ENCODE measurements around the gene RBFOX1.
A peak's percentile ranks its signal among the peaks of the same experiment; 100 is the strongest.
"Not testable (repeated sequence)": the region's sequence is repeated elsewhere in the genome, so short reads cannot be mapped to it uniquely, and the experiment has no call there.

The RBFOX1 gene

DNA sequence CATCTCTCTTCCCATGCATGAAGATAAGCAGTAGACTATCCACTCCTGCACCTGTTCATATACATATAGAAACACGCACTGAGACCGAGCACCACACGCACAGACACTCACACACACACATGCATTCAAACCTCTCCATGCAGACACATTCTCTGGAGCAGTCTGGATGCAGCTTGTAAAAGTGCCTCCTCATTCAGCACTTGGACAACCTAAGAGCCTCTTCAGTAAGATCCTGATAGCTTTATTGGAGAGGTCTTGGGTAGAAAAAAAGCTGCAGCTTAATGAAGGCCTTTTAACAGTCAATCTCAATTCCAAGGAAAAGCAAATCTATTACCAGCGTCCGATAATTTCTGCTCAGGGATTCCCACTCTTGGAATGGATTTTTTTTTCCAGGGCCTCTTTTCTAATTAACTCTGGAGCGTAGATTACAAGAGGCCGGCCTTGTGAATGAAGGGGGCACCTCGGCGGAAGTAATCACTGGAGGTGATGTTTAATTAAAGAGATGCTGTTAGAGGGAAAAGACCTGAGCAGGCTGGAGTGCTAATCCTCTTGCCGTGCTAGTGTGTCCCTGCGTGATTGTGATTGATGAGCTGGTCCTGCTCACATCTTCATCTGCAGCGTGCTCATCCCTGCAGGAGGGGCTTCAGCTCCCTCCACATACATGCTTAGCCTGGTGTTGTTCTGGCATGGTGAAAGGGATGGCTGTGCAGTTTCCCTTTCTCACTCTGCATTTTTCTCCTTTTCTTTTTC, 155.1 kb downstream of the RBFOX1 start:
- DNase-seq, result peak; percentile 29

DNA sequence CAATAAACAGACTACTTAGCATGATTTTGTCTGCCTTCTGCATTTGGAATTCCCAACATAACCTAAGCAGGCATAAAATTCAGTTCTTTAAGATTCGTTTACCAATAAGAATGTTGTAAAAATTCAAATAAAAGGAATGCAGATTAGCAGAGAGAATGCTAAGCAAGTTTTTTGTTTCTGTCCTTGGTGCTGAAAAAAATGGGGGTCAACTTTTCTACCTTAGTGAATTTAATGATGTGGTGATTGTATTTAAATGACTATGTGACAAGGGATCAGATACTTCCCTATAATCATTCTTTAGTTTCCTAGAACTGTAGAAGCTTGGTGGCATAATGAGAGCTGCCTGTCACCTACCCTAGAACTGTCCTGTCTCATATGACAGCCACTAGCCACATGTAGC, 159.5 kb downstream of the RBFOX1 start:
- no peak for DNase-seq

DNA sequence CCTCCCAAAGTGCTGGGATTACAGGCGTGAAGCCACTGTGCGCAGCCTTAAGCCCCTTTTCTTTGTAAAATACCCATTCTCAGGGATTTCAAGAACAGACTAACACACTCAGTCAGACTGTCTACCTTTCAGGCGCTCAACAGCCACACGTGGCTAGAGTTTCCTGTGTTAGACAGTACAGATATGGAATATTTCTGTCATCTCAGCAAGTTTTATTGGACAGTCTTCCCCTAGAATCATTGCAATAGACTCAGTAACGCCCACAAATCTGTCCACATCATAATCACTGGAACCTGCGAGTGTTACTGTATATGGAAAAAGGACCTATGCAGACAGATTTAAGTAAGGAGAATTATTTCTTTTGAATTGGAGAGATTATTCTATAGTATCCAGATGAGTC, 160.5 kb downstream of the RBFOX1 start:
- no peak for DNase-seq

GRCh38 chr16:7497691-7498090, 165.0 kb downstream of the RBFOX1 start:
- DNase-seq, result no peak

DNA sequence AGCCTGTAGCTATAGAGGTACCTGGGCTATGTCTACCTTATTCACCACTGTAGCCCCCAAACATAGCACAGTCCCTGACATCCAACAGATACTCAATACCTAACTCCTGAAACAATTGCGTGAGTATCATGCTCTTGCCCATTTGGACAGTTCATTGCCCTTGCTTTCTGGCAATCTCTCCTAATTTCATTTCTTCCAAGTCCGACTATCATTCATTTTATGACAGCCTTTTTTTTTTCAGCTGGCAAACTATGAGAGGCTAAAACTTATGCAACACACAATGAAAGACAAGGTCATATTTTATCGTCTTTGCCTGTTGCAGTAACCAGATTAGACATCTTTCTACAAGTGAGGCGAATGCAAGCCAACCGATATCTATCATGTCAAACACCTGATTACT, 169.2 kb downstream of the RBFOX1 start:
- DNase-seq, result no peak

DNA sequence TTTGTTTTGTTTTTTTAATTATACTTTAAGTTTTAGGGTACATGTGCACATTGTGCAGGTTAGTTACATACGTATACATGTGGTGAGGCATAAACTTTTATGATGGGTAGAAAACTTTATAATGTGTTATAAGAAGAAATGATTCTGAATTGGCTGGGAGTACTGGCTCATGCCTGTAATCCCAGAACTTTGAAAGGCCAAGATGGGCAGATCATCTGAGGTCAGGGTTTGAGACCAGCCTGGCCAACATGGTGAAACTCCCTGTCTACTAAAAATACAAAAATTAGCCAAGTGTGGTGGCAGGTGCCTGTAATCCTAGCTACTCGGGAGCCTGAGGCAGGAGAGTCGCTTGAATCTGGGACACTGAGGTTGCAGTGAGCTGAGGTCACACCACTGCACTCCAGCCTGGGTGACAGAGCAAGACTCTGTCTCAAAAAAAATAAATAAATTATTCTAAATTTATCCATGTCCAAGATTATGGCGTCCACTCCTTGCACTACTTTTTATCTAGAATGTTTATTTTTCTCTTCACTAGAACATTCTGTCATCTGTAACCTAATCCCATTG, 170.0 kb downstream of the RBFOX1 start:
- DNase-seq, result not testable (repeated sequence)

GRCh38 chr16:7503666-7504065, 171.0 kb downstream of the RBFOX1 start:
- no peak for DNase-seq

- no peak for DNase-seq
These were observed 172.2 kb downstream of the RBFOX1 start for GRCh38 chr16:7504844-7505243.

DNA sequence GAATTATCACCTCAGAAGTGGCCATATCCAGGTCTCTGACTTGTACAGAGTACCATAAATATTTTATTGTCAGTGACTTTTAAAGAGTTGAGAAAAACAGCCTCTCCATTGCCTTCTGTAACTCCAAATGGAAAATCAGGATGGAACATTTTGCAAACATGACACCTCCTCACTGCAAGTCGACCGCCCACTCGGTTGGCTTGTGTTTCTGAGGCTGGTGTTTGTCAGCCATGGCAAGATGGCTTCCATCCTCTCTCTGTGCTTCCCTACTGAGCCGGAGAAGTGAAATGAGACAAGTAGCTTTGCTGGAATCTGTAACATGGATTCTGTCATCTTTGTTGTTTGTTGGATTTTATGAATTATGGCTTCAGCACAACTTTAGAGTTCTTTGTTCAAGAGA, 172.8 kb downstream of the RBFOX1 start:
- DNase-seq, result no peak

DNA sequence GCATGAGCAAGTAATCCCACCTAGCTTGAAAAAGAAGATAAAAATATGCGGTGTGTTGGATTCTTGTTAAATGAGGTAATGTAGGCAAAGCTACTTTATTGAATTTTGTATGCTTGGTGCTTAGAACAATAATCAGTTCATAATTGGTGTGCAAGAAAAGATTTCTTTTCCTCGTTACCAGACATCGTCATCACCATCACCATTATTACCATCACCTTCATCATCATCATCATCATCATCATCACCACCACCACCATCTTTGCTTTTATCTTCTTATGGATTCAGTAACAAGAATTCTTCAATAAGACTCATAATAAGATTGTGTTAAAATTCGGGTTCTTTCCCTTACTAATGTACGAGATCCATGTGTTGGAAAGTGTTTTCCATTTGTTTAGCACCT, 173.7 kb downstream of the RBFOX1 start:
- no peak for DNase-seq

DNA sequence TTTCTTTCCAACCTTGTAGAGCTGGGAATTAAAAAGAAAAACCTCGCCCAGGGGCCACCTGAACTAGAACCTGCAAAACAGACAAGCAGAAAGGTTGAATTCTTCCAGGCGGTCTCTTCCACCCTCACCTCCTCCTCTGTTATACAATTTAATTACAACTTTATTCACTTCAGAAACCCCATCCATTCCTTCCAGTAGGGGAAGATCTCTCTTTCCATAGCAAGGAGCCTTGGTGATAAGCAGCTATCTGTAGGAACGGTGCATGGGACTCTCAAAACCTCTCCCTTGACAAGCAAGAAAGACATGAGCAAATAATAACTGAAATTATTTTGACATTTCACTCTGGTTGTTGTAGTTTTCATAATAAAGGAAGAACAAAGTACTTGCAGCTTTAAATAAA, 176.0 kb downstream of the RBFOX1 start:
- no peak for DNase-seq

GRCh38 chr16:7509963-7510601, 177.4 kb downstream of the RBFOX1 start:
- DNase-seq, result no peak

DNA sequence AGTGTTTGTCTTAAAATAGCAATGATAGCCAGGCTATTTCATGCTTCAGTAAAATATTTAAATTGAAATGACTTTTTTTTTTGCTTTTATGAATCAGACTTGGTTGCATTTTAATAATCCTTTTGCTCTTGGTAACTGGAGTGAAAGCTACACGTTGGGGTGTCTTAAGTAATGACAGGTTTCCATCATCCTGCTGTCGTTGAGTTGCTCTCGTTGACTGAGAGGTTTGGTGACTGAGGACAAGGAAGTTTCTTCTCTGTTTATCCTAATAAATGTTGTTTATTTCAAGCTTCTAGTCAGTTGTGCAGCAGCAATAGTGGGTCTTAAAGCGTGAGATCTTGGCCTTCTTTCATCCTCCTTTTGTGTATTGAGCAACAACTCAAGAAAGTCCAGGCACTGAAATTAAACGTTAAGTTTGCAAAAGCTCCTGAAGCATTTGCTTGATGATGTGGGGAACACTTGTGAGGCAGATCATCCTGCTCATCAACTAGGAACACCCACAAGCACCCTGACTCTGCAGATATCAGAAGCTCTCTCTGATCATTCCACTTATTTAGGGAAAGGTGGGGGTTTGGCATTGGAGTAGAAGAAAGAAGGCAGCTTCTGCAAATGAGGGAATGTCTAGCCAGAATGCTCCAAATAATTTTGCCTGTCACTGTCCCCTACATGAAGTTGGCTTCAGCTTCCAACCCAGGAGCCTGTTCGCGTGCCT, 179.1 kb downstream of the RBFOX1 start:
- no peak for DNase-seq

DNA sequence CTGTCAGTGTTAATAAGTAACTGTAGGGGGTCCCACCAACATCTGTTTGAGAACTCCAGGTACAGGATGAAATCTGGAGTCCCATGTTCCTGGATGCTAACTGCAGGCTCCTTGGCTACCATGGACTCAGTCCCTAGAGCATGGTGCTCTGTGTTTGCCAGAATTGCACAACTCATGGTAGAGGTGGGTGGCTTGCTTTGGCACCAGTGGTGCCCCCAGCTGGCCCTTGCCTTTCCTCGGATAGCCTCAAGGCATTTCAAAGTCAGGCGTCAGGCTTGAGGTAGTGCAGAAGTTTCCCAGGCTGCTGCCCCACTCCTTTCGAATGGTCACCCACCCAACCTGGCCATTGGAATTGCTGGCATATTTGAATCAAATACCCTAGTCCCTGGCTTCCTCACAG, 179.9 kb downstream of the RBFOX1 start:
- no peak for DNase-seq

DNA sequence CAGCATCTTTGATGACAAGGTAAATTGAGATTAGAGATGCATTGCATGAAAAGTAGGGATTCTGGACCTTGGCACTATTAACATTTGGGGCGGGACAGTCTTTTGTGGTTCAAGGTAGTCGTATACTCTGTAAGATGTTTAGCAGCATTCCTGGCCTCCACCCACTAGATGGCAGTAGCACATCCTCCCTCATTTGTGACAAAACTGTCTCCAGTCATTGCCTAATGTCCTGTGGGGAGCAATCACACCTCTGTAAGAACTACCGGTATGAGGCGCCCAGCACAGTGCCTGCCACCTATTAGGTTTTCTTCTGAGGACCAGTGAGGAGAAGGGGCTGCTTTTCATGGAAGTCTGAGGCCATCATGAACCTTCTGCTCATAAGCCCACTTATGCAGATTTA, 180.8 kb downstream of the RBFOX1 start:
- DNase-seq, result no peak

GRCh38 chr16:7515543-7515942, 182.9 kb downstream of the RBFOX1 start:
- no peak for DNase-seq

- no peak for DNase-seq
These were observed 184.9 kb downstream of the RBFOX1 start for GRCh38 chr16:7517496-7517895.

DNA sequence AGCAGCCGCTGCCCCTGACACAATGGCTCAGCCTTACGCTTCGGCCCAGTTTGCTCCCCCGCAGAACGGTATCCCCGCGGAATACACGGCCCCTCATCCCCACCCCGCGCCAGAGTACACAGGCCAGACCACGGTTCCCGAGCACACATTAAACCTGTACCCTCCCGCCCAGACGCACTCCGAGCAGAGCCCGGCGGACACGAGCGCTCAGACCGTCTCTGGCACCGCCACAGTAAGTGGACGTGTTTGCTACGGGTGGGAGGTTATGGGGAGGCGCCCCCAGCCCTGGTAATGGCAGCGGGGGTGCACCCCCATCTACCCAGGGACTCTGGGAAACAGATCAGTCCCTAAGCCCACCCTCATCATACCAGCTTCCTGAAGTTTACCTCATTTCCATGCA, 185.5 kb downstream of the RBFOX1 start:
- no peak for DNase-seq

GRCh38 chr16:7521834-7522233, 189.2 kb downstream of the RBFOX1 start:
- DNase-seq, result no peak

GRCh38 chr16:7524419-7524818, 191.8 kb downstream of the RBFOX1 start:
- DNase-seq, result no peak

GRCh38 chr16:7526736-7527135, 194.1 kb downstream of the RBFOX1 start:
- DNase-seq, result no peak

DNA sequence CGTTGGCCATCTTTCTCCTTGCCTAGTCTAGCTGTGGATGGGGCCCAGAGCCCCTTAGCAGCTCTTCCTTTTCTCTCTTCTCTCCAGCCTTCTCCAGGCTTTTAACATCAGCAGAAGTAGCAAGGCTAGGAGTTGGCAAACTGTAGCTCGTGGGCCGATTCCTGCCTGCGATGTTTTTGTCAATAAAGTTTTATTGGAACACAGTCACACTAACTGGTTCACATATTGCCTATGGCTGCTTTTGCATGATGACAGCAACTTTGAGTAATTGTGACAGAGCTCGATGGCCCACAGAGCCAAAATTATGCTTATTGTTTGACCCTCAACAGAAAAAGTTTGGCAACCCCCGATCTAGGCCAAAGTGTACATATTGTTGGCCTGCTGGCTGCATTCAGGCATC, 199.9 kb downstream of the RBFOX1 start:
- DNase-seq, result no peak

DNA sequence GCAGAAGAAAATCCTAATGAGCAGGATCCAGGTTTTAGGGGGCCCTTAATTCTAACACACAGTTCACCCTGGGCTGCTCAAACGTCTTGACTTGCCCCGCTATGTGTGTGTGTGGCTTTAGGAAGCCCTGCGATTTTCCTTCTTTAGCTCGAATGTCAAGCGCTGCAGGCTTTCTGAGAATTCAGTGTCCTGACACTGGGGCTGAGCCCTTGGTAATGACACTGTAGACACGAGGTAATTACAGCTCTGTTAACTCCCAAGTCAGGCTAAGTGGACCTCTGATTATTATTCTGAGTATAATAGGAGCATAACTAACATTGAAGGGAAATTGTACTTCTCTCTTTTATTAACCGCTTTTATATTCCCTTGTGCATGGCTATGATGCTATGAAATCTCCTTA, 202.1 kb downstream of the RBFOX1 start:
- DNase-seq, result no peak

- no peak for DNase-seq
These were observed 208.4 kb downstream of the RBFOX1 start for GRCh38 chr16:7541026-7541425.

Data from NCI-H187 treated with DMSO at 0.1 percent for 48 hours (cell line).